Measurements from ENCODE around the gene DOCK7. TPM values are rescaled to one million over a fixed set of nuclear protein-coding genes. Genes with fewer than 3 reads are reported as not detected.

DOCK7 gene
- total RNA-seq, 1 donor from 2014 or later, result 13.4 TPM

DNA sequence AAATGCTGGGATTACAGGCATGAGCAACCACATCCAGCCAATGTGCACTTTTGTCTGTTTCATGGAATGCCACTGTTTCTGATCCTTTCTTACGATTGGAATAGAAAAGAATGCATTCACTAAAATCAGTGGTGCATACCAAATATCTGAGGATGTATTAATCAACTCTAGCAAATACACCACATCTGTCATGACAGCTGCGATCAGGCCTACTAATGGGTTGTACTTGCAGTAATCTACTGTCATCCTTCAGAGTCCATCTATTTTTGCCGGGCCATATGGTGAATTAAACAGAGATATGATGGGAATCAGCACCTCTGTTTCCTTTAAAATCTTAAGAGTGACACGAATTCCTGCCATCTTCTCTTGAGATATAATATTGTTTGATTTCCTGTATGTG is 259.8 kb downstream of the DOCK7 start:
- no peak overlapping the region for H3K4me3 Mint-ChIP-seq

DNA sequence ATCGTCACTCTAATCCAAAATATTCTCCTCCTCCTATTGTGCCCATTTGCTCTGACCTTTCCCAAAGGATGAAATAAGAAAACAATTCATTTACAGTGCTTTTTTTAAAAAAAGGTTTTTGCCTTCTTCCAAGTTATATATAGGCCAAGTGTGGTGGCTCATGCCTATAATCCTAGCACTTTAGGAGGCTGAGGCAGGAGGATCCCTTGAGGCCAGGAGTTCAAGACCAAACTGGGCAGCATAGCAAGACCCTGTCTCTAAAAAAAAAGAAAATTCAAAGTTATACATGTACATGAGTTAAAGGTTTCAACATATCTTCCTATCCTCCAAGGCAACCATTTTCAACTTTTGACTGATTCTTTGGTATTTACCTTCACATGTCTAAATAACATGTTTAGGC is 261.4 kb downstream of the DOCK7 start:
- ChIA-PET POLR2A (no interaction called here), CTCF (no interaction called here)
- Mint-ChIP-seq H3K27ac (no peak overlapping the region), H3K27me3 (no peaks in the 10 kb centered on the region), H3K36me3 (ENCODE audit: low read depth) (no peaks in the 10 kb centered on the region), H3K4me1 (no peaks in the 10 kb centered on the region), H3K4me3 (no peak overlapping the region), H3K9me3 (no peaks in the 10 kb centered on the region)
- TF ChIP-seq CTCF (IDR thresholded peaks at IDR 0.05), result no peak
- DNase-seq, result no peak
- intact Hi-C loops (cut with micrococcal nuclease), result no loop called here
- ATAC-seq (ENCODE audit: low read depth), result no peak

More for the DNA sequence above, 259.8 kb downstream of the DOCK7 start:
- DNase-seq (no peak), ATAC-seq (ENCODE audit: low read depth) (no peak)
- intact Hi-C loops (cut with micrococcal nuclease), result no loop called here
- POLR2A ChIA-PET, result no interaction called here
- H3K36me3 Mint-ChIP-seq (ENCODE audit: low read depth), result no peaks in the 10 kb centered on the region
- no peak for TF ChIP-seq CTCF (IDR thresholded peaks at IDR 0.05)
- H3K9me3 Mint-ChIP-seq, result no peaks in the 10 kb centered on the region
- H3K4me1 Mint-ChIP-seq, result no peaks in the 10 kb centered on the region
- H3K27me3 Mint-ChIP-seq, result no peaks in the 10 kb centered on the region
- no peak overlapping the region for H3K27ac Mint-ChIP-seq
- CTCF ChIA-PET, result no interaction called here

GRCh38 chr1:62426237-62426636 is 261.9 kb downstream of the DOCK7 start:
- ATAC-seq (ENCODE audit: low read depth) (no peak), DNase-seq (no peak)
- ChIA-PET CTCF (no interaction called here), POLR2A (interaction anchor here (2.0 kb wide), 1 partner anchor 10 kb away, joined by 11 read pairs; no protein-coding TSS in a partner anchor)
- Mint-ChIP-seq H3K4me3 (no peak overlapping the region), H3K27ac (no peak overlapping the region), H3K27me3 (no peaks in the 10 kb centered on the region), H3K9me3 (no peaks in the 10 kb centered on the region), H3K36me3 (ENCODE audit: low read depth) (no peaks in the 10 kb centered on the region), H3K4me1 (no peaks in the 10 kb centered on the region)
- intact Hi-C loops (cut with micrococcal nuclease), result no loop called here
- no peak for TF ChIP-seq CTCF (IDR thresholded peaks at IDR 0.05)

DNA sequence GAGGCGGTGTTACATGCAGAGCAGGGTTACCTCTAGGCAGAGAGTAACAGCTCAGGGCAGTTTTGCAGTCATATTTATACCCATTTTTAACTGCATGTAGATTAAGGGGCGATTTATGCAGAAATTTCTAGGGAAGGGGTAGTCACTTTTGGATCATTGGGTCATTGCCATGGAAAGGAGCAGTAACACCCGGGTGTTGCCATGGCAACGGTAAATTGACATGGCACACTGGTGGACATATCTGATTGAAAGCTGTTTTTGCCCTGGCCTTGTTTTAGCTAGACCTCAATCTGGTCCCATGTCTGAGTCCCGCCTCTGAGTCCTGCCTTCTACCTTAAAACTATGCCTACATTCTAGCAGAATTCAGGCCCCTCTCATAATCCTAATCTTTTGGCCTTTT is 263.1 kb downstream of the DOCK7 start:
- DNase-seq (no peak), ATAC-seq (ENCODE audit: low read depth) (no peak)
- H3K9me3 Mint-ChIP-seq, result no peaks in the 10 kb centered on the region
- no peak overlapping the region for H3K27ac Mint-ChIP-seq
- H3K27me3 Mint-ChIP-seq, result no peaks in the 10 kb centered on the region
- no peaks in the 10 kb centered on the region for H3K4me1 Mint-ChIP-seq
- POLR2A ChIA-PET, result interaction anchor here (2.0 kb wide), 1 partner anchor 11 kb away, joined by 11 read pairs; no protein-coding TSS in a partner anchor
- H3K4me3 Mint-ChIP-seq, result no peak overlapping the region
- H3K36me3 Mint-ChIP-seq (ENCODE audit: low read depth), result no peaks in the 10 kb centered on the region
- intact Hi-C loops (cut with micrococcal nuclease), result no loop called here
- no peak for TF ChIP-seq CTCF (IDR thresholded peaks at IDR 0.05)
- CTCF ChIA-PET, result interaction anchor here (0.6 kb wide), 1 partner anchor 1347 kb away, joined by 3 read pairs; no protein-coding TSS in a partner anchor

DNA sequence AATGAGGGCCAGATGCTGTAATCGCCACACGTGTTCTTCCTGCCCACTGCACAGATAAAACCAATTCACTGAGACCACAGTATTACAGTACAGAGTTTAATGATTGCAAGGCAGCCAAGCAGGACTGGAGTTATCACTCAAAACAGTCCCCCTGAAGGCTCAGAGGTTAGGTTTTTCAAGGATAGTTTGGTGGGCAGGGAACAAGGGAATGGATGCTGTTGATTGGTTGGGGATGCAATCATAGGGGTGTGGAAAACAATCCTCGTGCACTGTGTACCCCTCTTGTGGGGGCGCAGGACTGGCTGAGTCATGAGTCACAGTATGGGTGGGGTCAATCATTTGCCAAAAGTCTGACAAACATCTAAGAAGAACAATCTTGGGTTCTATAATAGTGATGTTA is 263.8 kb downstream of the DOCK7 start:
- H3K27me3 Mint-ChIP-seq, result no peaks in the 10 kb centered on the region
- no peak for ATAC-seq (ENCODE audit: low read depth)
- no peaks in the 10 kb centered on the region for H3K36me3 Mint-ChIP-seq (ENCODE audit: low read depth)
- POLR2A ChIA-PET, result interaction anchor here (2.0 kb wide), 1 partner anchor 12 kb away, joined by 11 read pairs; no protein-coding TSS in a partner anchor
- no peak overlapping the region for H3K27ac Mint-ChIP-seq
- H3K4me3 Mint-ChIP-seq, result no peak overlapping the region
- no peak for TF ChIP-seq CTCF (IDR thresholded peaks at IDR 0.05)
- H3K4me1 Mint-ChIP-seq, result no peaks in the 10 kb centered on the region
- no peaks in the 10 kb centered on the region for H3K9me3 Mint-ChIP-seq
- intact Hi-C loops (cut with micrococcal nuclease), result no loop called here
- DNase-seq, result no peak
- CTCF ChIA-PET, result no interaction called here

Data from activated B cell treated with CpG ODN at 0.5 μM for 24 hours (primary cell).